ENCODE data around the gene ADRA2C. TPM values are rescaled to one million over a fixed set of nuclear protein-coding genes. Genes with fewer than 3 reads are reported as not detected.
A peak's percentile ranks its signal among the peaks of the same experiment; 100 is the strongest.

Gene ADRA2C
- total RNA-seq, 1 experiment from 2014 or later, result 8.6 TPM

- H2AFZ ChIP-seq (ENCODE audit: low read length), result no peak overlapping the region
- DNase-seq, result no peak
- no peak overlapping the region for H2BK20ac ChIP-seq (ENCODE audit: low read depth, low read length, poor library complexity, severe bottlenecking)
- no peak overlapping the region for H3K4ac ChIP-seq (ENCODE audit: low read depth, low read length)
- no peak overlapping the region for H3K18ac ChIP-seq (ENCODE audit: insufficient read length, low read depth, low read length)
- no peaks in the 10 kb centered on the region for H3K9me3 ChIP-seq (ENCODE audit: control insufficient read depth, low read depth, low read length)
- no CpG with 5 or more reads among the region's 31 CpGs for WGBS (ENCODE audit: extremely low coverage, insufficient read length, low lambda C conversion rate)
- H3K23ac ChIP-seq (ENCODE audit: insufficient read length, low read depth, low read length), result no peak overlapping the region
- H3K79me1 ChIP-seq (ENCODE audit: insufficient read depth, low read depth, low read length, poor library complexity, severe bottlenecking), result no peaks in the 10 kb centered on the region
- H3K27me3 Mint-ChIP-seq (ENCODE audit: low read depth), result peaks cover 28% of the 10 kb centered on the region
- no peak overlapping the region for H2BK5ac ChIP-seq (ENCODE audit: insufficient read length, low read length)
- no peak overlapping the region for H3K9ac ChIP-seq (ENCODE audit: extremely low read depth, insufficient read length, low read length)
- no peak overlapping the region for H3K56ac ChIP-seq (ENCODE audit: insufficient read length, low read depth, low read length)
- H3K4me1 Mint-ChIP-seq, result peaks cover 17 to 35% of the 10 kb centered on the region in 2 experiments
- no peaks in the 10 kb centered on the region for H3K27me3 ChIP-seq (ENCODE audit: insufficient read depth, low read length)
- H2BK12ac ChIP-seq (ENCODE audit: insufficient read length, low read depth, low read length), result no peak overlapping the region
- peaks cover 3 to 6% of the 10 kb centered on the region in 2 experiments; a peak in 3 of 5 replicates for H3K9me3 Mint-ChIP-seq
- no peaks in the 10 kb centered on the region for H4K20me1 ChIP-seq (ENCODE audit: control insufficient read depth, insufficient read depth, insufficient read length)
- no peaks in the 10 kb centered on the region for H3K4me1 ChIP-seq (ENCODE audit: insufficient read depth, low read length)
- H3K27ac Mint-ChIP-seq, result no peak overlapping the region; a peak in 1 of 7 replicates
- TF ChIP-seq, protein P1, sequence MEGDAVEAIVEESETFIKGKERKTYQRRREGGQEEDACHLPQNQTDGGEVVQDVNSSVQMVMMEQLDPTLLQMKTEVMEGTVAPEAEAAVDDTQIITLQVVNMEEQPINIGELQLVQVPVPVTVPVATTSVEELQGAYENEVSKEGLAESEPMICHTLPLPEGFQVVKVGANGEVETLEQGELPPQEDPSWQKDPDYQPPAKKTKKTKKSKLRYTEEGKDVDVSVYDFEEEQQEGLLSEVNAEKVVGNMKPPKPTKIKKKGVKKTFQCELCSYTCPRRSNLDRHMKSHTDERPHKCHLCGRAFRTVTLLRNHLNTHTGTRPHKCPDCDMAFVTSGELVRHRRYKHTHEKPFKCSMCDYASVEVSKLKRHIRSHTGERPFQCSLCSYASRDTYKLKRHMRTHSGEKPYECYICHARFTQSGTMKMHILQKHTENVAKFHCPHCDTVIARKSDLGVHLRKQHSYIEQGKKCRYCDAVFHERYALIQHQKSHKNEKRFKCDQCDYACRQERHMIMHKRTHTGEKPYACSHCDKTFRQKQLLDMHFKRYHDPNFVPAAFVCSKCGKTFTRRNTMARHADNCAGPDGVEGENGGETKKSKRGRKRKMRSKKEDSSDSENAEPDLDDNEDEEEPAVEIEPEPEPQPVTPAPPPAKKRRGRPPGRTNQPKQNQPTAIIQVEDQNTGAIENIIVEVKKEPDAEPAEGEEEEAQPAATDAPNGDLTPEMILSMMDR (conservative IDR thresholded peaks at IDR 0.05), result no peak
- 0 out of 2 replicates have a peak overlapping the region, but pooled peaks have one; percentile 31 for H3K14ac ChIP-seq (ENCODE audit: insufficient read depth, low read length)
- H4K91ac ChIP-seq (ENCODE audit: insufficient read length, low read depth, low read length), result no peak overlapping the region
- no peak overlapping the region for H3K4me3 Mint-ChIP-seq
- H2AK5ac ChIP-seq (ENCODE audit: insufficient read length, low read length), result no peak overlapping the region
- no peak overlapping the region for H2BK120ac ChIP-seq (ENCODE audit: low read depth, low read length, poor library complexity, severe bottlenecking)
- H4K8ac ChIP-seq (replicated peaks; ENCODE audit: insufficient read length, low read depth, low read length), result no peak overlapping the region
- H2BK15ac ChIP-seq (ENCODE audit: low read depth, low read length), result no peak overlapping the region
- H3K79me2 ChIP-seq (ENCODE audit: insufficient read depth, low read length), result no peaks in the 10 kb centered on the region
- no peak overlapping the region for H3K27ac ChIP-seq (ENCODE audit: insufficient read length, low read depth, low read length)
- no peak overlapping the region for H3T11ph ChIP-seq (ENCODE audit: low read length)
- no peak overlapping the region for H3K4me2 ChIP-seq (ENCODE audit: insufficient read depth, insufficient read length, low read length)
- no peak overlapping the region for H4K5ac ChIP-seq (ENCODE audit: insufficient read length, low read depth, low read length)
- H3K23me2 ChIP-seq (ENCODE audit: insufficient read length, low read depth, low read length, poor library complexity, severe bottlenecking), result no peaks in the 10 kb centered on the region
- H3K36me3 Mint-ChIP-seq (ENCODE audit: insufficient read depth in 1 of 3, low read depth in 3 of 3), result peaks cover 0 to 5% (median 3%) of the 10 kb centered on the region in 3 experiments; a peak in 2 of 7 replicates
These were observed 33.8 kb upstream of the ADRA2C start for GRCh38 chr4:3732076-3733028.

All from H9 (cell line).